ENCODE data around the gene POLR3E.

GRCh38 chr16:22282254-22282892, 14.8 kb upstream of the POLR3E start:
- TF ChIP-seq, protein P1, sequence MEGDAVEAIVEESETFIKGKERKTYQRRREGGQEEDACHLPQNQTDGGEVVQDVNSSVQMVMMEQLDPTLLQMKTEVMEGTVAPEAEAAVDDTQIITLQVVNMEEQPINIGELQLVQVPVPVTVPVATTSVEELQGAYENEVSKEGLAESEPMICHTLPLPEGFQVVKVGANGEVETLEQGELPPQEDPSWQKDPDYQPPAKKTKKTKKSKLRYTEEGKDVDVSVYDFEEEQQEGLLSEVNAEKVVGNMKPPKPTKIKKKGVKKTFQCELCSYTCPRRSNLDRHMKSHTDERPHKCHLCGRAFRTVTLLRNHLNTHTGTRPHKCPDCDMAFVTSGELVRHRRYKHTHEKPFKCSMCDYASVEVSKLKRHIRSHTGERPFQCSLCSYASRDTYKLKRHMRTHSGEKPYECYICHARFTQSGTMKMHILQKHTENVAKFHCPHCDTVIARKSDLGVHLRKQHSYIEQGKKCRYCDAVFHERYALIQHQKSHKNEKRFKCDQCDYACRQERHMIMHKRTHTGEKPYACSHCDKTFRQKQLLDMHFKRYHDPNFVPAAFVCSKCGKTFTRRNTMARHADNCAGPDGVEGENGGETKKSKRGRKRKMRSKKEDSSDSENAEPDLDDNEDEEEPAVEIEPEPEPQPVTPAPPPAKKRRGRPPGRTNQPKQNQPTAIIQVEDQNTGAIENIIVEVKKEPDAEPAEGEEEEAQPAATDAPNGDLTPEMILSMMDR (IDR thresholded peaks at IDR 0.05) = no peak
- TF ChIP-seq EZH2 (IDR thresholded peaks at IDR 0.05) (no peak), EZH2phosphoT487 (IDR thresholded peaks at IDR 0.05) (no peak)

All from neural progenitor cell (in vitro differentiated cells).